Embryonic facial prominence (tissue), 1 donor: Measurements from ENCODE around the gene PXK.
A peak's percentile ranks its signal among the peaks of the same experiment; 100 is the strongest.
"Not testable (repeated sequence)": the region's sequence is repeated elsewhere in the genome, so short reads cannot be mapped to it uniquely, and the experiment has no call there.

Experiments used
- DNase-seq: peaks from one replicate; pipeline ENCODE4 v3.0.0-alpha.2; 2016; ENCODE audit errors: extremely low spot score

Gene PXK

GRCh38 chr3:58323529-58324390 lies 8.9 kb upstream of the PXK start:
- DNase-seq: no peak

GRCh38 chr3:58324391-58325390 lies 8.0 kb upstream of the PXK start:
- DNase-seq: no peak

- no peak for DNase-seq
Measured at GRCh38 chr3:58325525-58325992, 7.1 kb upstream of the PXK start.

GRCh38 chr3:58326267-58326900 lies 6.3 kb upstream of the PXK start:
- no peak for DNase-seq

- no peak for DNase-seq
Measured at GRCh38 chr3:58329150-58329921, 3.4 kb upstream of the PXK start.

- DNase-seq: no peak
Measured at GRCh38 chr3:58329922-58330413, 2.7 kb upstream of the PXK start.

GRCh38 chr3:58331593-58332152 lies 1.0 kb upstream of the PXK start:
- DNase-seq: no peak

GRCh38 chr3:58333206-58334012 lies 717 bp downstream of the PXK start:
- peak; percentile 29 for DNase-seq

GRCh38 chr3:58334013-58334321 lies 1.3 kb downstream of the PXK start:
- DNase-seq: no peak

GRCh38 chr3:58334506-58334884 lies 1.8 kb downstream of the PXK start:
- no peak for DNase-seq

- DNase-seq: no peak
Measured at GRCh38 chr3:58335652-58335947, 2.9 kb downstream of the PXK start.

- no peak for DNase-seq
Measured at GRCh38 chr3:58336135-58336882, 3.6 kb downstream of the PXK start.

GRCh38 chr3:58337190-58337589 lies 4.5 kb downstream of the PXK start:
- DNase-seq: no peak

- not testable (repeated sequence) for DNase-seq
Measured at GRCh38 chr3:58339146-58339545, 6.5 kb downstream of the PXK start.

- no peak for DNase-seq
Measured at GRCh38 chr3:58340594-58341244, 8.0 kb downstream of the PXK start.

- DNase-seq: no peak
Measured at GRCh38 chr3:58341376-58341775, 8.7 kb downstream of the PXK start.

GRCh38 chr3:58342676-58343075 lies 10.0 kb downstream of the PXK start:
- DNase-seq: no peak

GRCh38 chr3:58345457-58345856 lies 12.8 kb downstream of the PXK start:
- no peak for DNase-seq

- no peak for DNase-seq
Measured at GRCh38 chr3:58346368-58346767, 13.7 kb downstream of the PXK start.
